Activated T-helper 1 cell treated with anti-CD3 and anti-CD28 coated beads, Interleukin-2, amount 50 U/mL, for 16 hours (primary cell): ENCODE data around the gene OXLD1.

Experiments used
- DNase-seq, 2 donors: peaks; one replicate each; pipeline ENCODE4 v3.0.0-alpha.2; 2020; ENCODE audit warnings: low read depth in 1 of 2, low spot score in 1 of 2

The OXLD1 gene

GRCh38 chr17:81666342-81667191 is at the start of gene OXLD1, which contains the start of gene CCDC137:
OXLD1 (minus strand) TSS chr17:81666605; CDS start chr17:81666577, 28 bp downstream.
CCDC137 (plus strand) TSS chr17:81666737; CDS start chr17:81666767, 30 bp downstream.
- peak; percentile 84 to 90 for DNase-seq

- no peak for DNase-seq
These were observed 48.9 kb upstream of the OXLD1 start for GRCh38 chr17:81715107-81715871.

GRCh38 chr17:81714412-81715106 is 48.2 kb upstream of the OXLD1 start:
- DNase-seq: no peak

- no peak for DNase-seq
These were observed 47.4 kb upstream of the OXLD1 start for GRCh38 chr17:81713556-81714411.

GRCh38 chr17:81713004-81713555 is 46.7 kb upstream of the OXLD1 start:
- no peak for DNase-seq

- DNase-seq: no peak
These were observed 46.1 kb upstream of the OXLD1 start for GRCh38 chr17:81712468-81713003.

GRCh38 chr17:81711814-81712467 is 45.5 kb upstream of the OXLD1 start, which contains the start of gene SLC25A10:
SLC25A10 (plus strand) TSS chr17:81712284; CDS start chr17:81712427, 143 bp downstream.
- DNase-seq: peak; percentile 46 to 71

GRCh38 chr17:81710514-81711308 is 44.3 kb upstream of the OXLD1 start:
- no peak for DNase-seq

GRCh38 chr17:81708739-81709185 is 42.4 kb upstream of the OXLD1 start:
- DNase-seq: no peak

- no peak for DNase-seq
These were observed 41.6 kb upstream of the OXLD1 start for GRCh38 chr17:81707725-81708646.

- no peak for DNase-seq
These were observed 40.6 kb upstream of the OXLD1 start for GRCh38 chr17:81706757-81707624.

GRCh38 chr17:81706232-81706611 is 39.8 kb upstream of the OXLD1 start:
- DNase-seq: no peak

GRCh38 chr17:81705518-81706231 is 39.3 kb upstream of the OXLD1 start:
- no peak for DNase-seq

GRCh38 chr17:81703747-81704654 is 37.6 kb upstream of the OXLD1 start:
- no peak for DNase-seq
